ENCODE measurements around the gene FBXO8.

Gene FBXO8

DNA sequence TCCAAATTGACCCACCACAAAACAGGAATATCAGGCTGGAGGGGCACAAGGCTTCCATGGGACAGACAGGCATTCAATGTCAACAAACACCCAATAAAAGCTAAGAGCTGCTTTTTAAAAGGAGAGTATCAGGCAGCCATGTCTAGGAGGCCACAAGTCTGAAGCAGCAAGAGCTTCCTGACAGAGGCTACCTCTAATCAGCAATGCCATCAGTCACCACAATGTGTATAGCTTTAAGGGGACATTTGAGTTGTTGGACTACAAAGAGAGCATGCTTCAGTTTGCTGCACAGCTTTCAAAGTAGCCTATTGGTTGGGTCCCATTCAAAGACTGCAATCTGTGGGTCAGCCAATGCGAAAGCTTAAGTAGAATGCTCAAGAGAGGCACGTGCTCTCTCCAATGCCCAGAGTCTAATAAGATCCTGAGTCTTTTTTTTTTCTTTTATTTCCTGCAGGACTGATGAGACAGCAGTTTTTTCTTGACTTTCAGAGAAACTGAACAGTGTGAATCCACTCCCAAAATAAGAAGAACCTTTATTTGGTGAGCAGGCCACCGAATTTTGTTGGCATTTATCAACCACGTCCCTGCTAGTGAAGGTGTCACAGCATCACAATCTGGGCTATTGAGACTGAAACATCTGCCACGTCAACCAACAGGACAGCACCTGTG, 92.5 kb downstream of the FBXO8 start:
- Histone ChIP-seq H3K36me3 (ENCODE audit: control insufficient read depth, insufficient read depth, low read length) (no peaks in the 10 kb centered on the region), H3K27ac (ENCODE audit: low read depth, low read length) (no peak overlapping the region), H3K9ac (ENCODE audit: low read length) (no peak overlapping the region), H3K27me3 (ENCODE audit: control insufficient read depth, insufficient read depth, low read length) (no peaks in the 10 kb centered on the region), H3K4me1 (ENCODE audit: control insufficient read depth, insufficient read depth, low read length) (no peaks in the 10 kb centered on the region), H3K4me3 (ENCODE audit: low read length) (no peak overlapping the region)

DNA sequence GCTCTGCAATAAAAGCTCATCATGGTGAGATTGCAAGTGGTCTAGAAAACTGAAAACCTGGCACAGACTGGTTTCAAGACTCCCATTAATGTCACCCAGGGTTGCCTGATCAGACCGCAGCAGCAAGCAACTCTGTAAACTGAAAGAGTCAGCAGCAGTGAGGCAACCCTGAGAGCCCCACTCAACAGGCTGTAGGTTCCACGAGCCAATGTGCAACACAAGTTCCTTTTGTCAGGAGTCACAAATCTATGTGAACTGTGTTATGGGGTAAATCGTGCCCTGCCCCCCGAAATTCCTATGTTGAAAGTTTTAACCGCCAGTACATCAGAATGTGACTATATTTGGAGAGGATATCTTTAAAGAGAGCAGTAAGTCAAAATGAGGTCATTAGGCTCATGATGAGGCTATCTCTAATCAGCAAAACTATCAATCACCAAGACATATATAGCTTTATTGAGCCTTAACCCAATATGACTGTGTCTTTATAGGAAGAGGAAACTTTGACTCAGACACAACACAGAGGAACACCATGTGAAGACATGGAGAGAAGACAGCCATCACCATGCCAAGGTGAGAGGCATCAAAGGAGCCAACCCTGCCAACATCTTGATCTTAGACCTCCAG, 94.0 kb downstream of the FBXO8 start:
- Histone ChIP-seq H3K4me3 (ENCODE audit: low read length) (no peak overlapping the region), H3K9ac (ENCODE audit: low read length) (no peak overlapping the region), H3K27me3 (ENCODE audit: control insufficient read depth, insufficient read depth, low read length) (no peaks in the 10 kb centered on the region), H3K27ac (ENCODE audit: low read depth, low read length) (no peak overlapping the region), H3K4me1 (ENCODE audit: control insufficient read depth, insufficient read depth, low read length) (no peaks in the 10 kb centered on the region), H3K36me3 (ENCODE audit: control insufficient read depth, insufficient read depth, low read length) (no peaks in the 10 kb centered on the region)

All from rectal smooth muscle tissue (tissue), 1 donor.